Stimulated activated CD8-positive, alpha-beta memory T cell treated with anti-CD3 and anti-CD28 coated beads, Interleukin-7, amount 100 ng/mL, for 24 hours (primary cell): ENCODE data around the gene ADGRE3.
"Not testable (repeated sequence)": the region's sequence is repeated elsewhere in the genome, so short reads cannot be mapped to it uniquely, and the experiment has no call there.

ENCODE experiments used
- DNase-seq: peaks from one replicate; pipeline ENCODE4 v3.0.0-alpha.2; 2020; ENCODE audit warnings: low read depth

ADGRE3 gene

DNA sequence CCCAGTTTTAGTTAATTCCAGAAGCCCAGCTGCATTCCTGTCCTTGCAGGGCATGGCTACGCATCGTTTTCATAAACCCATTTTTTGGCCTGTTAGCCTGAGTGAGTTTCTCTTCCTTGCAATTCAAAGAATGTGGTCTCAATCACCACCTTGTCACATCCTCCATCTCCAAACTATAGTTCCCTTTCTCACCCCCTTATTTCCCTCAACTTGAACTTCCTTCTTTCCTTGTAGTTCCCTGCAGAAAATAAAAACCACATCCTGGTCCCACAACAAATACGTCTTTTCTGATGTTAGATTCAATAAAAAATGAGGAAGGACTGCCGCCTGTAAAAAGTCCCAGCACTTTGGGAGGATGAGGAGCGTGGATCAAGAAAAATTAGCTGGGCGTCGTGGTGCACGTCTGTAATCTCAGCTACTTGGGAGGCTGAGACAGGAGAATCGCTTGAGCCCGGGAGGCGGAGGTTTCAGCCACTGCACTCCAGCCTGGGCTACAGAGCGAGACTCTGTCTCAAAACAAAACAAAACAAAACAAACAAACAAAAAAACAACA is 13.2 kb downstream of the ADGRE3 start:
- no peak for DNase-seq

- no peak for DNase-seq
These were observed 14.7 kb downstream of the ADGRE3 start for GRCh38 chr19:14659874-14660489.

DNA sequence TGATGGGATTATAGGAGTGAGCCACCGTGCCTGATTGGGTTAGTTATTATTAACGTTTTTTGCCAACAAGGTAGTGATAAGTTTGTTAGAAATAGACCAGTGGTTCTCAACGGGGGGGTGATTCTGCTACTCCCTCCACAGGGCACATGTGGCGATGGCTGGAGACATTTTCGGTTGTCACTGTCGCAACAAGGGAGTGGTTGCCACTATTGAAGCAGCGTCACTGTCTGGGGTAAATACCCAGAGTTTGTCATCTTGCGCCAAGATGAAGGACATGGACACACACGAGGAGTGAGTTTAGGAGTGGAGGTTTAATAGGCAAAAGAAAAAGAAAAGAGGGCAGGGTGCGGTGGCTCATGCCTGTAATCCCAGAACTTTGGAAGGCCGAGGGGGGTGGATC is 18.9 kb downstream of the ADGRE3 start:
- no peak for DNase-seq

- DNase-seq: no peak
These were observed 19.7 kb downstream of the ADGRE3 start for GRCh38 chr19:14654786-14655560.

DNA sequence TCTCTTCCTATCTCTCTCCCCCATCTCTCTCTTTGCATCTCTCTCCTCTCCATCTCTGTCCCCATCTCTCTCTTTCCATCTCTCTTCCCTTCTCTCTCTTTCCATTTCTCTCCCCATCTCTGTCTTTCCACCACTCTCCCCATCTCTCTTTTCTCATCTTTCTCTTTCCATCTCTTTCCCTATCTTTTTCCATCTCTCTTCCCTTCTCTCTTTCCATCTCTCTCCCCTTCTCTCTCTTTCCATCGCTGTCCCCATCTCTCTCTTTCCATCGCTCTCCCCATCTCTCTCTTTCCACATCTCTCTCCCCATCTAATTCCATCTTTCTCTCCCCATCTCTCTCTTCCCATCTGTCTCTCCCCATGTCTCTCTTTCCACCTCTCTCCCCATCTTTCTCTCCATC is 24.5 kb downstream of the ADGRE3 start:
- no peak for DNase-seq

DNA sequence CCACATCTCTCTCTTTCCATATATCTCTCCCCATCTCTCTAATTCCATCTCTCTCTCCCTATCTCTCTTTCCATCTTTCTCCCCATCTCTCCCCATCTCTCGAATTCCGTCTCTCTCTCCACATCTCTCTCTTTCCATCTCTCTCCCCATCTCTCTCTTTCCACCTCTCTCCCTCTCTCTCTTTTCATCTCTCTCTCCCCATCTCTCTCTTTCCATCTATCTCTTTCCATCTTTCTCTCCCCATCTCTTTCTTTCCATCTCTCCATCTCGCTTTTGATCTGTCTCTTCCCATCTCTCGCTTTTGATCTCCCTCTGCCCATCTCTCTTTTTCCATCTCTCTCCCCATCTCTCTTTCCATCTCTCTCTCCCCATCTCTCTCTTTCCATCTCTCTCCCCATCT is 25.6 kb downstream of the ADGRE3 start:
- no peak for DNase-seq

- no peak for DNase-seq
These were observed 26.1 kb downstream of the ADGRE3 start for GRCh38 chr19:14648506-14648905.

DNA sequence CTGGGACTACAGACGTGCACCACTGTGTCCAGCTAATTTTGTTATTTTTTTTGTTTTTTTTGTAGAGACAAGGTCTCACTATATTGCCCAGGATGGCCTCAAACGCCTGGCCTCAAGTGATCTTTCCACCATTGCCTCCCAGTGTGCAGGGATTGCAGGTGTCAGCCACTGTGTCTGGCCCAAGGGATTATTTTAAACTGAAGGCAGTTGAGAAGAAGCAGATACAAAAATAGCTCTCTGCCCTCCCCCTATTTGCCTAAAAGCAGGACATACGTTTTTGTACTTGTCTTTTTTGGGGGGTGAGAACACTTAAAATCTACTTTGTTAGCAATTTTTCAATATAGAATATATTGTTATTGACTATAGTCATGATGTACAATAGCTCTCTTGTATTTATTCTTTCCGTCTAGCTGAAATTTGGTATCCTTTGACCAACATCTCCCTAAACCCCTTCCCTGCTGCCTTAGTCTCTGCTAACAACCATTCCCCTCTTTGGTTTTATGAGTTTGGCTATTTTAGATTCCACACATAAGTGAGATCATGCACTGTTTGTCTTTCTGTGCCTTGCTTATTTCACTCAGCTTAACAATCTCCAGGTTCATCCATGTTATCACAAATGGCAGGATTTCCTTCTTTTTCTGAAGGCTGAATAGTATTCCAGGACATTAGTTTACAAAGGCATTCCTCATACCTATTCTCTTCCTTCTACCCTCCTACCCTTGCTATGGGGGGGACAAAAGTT is 34.9 kb downstream of the ADGRE3 start:
- no peak for DNase-seq

- no peak for DNase-seq
These were observed 42.4 kb downstream of the ADGRE3 start for GRCh38 chr19:14632286-14632685.

DNA sequence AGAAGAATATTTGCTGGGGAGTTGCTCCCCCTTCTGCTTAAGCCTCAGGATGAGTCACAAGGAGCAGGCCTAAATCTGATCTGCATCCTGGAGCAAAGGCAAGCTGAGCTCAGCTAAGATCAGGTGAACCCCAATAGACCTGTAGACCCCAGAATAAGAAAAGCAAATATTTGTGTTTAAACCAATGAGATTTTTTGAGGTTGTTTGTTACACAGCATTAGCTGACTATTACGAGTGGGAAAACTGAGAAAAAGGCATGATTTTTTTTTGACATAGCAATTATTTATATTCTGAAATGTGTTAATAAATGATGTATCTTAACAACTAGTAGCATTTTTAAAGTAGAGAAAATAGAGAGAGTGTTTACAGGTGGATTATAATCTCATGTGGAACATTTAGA is 45.1 kb downstream of the ADGRE3 start:
- no peak for DNase-seq

DNA sequence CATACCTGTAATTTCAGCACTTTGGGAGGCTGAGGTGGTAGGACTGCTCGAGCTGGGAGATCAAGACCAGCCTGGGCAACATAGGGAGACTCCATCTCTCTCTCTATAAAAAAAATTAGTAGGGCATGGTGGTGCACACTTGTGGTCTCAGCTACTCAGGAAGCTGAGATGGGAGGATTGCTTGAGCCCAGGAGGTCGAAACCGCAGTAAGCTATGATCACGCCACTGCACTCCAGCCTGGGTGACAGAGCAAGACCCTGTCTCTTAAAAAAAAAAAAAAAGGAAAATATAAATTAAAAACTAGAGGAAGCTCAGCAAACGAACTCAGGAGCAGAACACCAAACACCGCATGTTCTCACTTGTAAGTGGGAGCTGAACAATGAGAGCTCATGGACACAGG is 50.2 kb downstream of the ADGRE3 start:
- not testable (repeated sequence) for DNase-seq

DNA sequence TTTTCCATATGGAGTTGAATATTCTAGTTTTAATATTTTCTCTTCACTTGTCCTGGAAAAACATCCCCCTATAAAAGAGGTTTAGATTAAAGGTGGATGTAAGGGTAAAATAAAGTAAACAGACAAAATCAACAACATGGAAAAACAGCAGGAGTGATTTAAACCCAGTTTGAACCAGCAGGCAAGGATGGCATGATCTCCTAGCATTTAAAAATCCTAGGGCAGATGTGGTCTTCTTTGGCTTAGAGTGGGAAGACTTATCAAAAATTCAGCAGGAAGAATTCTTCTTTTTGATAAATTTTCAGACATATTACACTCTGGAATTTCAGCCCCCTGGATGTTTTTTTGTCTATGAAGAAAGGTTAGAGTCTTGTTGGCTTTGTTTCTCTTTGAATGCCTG is 55.2 kb downstream of the ADGRE3 start:
- no peak for DNase-seq

GRCh38 chr19:14616407-14616806 is 58.2 kb downstream of the ADGRE3 start:
- DNase-seq: no peak

DNA sequence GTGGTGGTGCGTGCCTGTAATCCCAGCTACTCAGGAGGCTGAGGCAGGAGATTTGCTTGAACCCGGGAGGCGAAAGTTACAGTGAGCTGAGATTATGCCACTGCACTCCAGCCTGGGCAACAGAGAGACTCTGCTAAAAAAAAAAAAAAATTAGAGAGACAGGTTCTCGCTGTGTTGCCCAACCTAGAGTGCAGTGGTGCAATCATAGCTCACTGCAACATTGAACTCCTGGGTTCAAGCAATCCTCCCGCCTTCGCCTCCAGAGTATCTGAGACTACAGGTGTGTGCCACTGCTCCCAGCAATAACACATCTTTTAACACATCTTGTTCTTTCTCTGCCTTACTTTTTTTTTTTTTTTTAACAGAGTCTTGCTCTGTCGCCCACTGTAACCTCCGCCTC is 59.0 kb downstream of the ADGRE3 start:
- DNase-seq: no peak

- no peak for DNase-seq
These were observed 60.6 kb downstream of the ADGRE3 start for GRCh38 chr19:14614099-14614412.

- not testable (repeated sequence) for DNase-seq
These were observed 61.1 kb downstream of the ADGRE3 start for GRCh38 chr19:14613399-14614098.

- no peak for DNase-seq
These were observed 62.0 kb downstream of the ADGRE3 start for GRCh38 chr19:14612657-14613056.

- not testable (repeated sequence) for DNase-seq
These were observed 62.4 kb downstream of the ADGRE3 start for GRCh38 chr19:14612242-14612641.

DNA sequence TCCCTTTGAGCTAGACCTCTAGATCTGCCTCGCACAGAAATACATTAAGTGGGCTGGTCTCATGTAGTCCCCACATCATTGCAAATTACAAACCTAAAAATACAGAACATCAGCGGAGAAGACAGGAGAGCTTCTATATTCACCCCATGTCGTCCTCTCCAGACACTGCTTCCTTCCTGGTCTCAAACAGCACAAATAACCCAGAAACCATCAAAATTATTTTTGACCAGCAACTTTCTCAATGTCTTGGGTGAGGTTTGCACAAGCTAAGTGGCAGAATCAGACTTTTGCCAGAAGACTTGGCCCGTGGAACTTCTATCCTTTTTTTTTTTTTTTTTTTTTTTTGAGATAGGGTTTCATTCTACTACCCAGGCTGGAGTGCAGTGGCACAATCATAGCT is 63.6 kb downstream of the ADGRE3 start:
- no peak for DNase-seq

- DNase-seq: no peak
These were observed 68.0 kb downstream of the ADGRE3 start for GRCh38 chr19:14606627-14607026.

GRCh38 chr19:14603990-14604387 is 70.7 kb downstream of the ADGRE3 start:
- no peak for DNase-seq

DNA sequence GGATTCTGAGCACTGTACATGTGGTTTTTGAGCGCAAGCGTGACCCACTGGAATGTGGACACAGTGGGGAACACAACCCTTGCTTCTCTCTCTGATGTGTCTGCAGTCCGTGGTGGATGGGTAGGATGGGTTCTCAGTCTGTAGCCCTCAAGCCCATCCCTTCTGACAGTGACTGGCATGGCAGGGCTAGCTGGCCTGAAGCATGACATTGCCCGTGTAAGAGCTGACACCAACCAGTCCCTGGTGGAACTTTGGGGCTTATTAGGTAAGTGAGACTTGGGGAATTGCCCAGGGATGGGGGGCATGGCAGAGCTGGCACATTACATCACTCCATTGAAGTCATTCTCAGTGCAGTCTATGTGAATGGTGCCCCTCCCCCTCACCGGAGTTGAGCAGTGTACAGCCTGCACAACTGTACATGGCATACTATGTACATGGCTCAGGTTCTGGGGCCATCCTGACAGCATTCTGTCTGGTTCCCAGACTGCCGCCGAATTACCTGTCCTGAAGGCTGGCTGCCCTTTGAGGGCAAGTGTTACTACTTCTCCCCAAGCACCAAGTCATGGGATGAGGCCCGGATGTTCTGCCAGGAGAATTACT is 75.0 kb downstream of the ADGRE3 start:
- DNase-seq: no peak
